GM23338 (cell line): ENCODE data around the gene ITSN2. TPM values are rescaled to one million over a fixed set of nuclear protein-coding genes. Genes with fewer than 3 reads are reported as not detected.

Experiments used
- ATAC-seq: fragments of 200-7000 bp; cut with Tn5 transposase; 3 replicates; pipeline ENCODE4 v1.9.1; 2020
- DNase-seq: peaks from one replicate; pipeline ENCODE4 v3.0.0-alpha.2; 2015; ENCODE audit warnings: low spot score
- H2AFZ ChIP-seq: fragments of 200-600 bp; sonication (generic); 2 replicates; pipeline ENCODE4 v1.8.0; 2016; ENCODE audit warnings: antibody characterized with exemption, mild to moderate bottlenecking, moderate library complexity
- H3F3A ChIP-seq: fragments of 200-600 bp; sonication (generic); replicated peaks from 2 replicates; pipeline ENCODE4 v1.8.0; 2017; ENCODE audit warnings: antibody characterized with exemption, mixed run types, low read depth
- H3K27ac ChIP-seq: fragments of 200-600 bp; sonication (generic); 2 replicates; pipeline ENCODE4 v1.6.1; 2016; ENCODE audit warnings: low read depth
- H3K27me3 ChIP-seq: fragments of 200-600 bp; sonication (generic); 2 replicates; pipeline ENCODE4 v1.8.0; 2016; ENCODE audit warnings: mild to moderate bottlenecking, mixed run types, moderate library complexity; ENCODE audit not compliant: insufficient read depth
- H3K36me3 ChIP-seq: fragments of 200-600 bp; sonication (generic); 2 replicates; pipeline ENCODE4 v1.8.0; 2016; ENCODE audit warnings: mild to moderate bottlenecking; ENCODE audit not compliant: insufficient read depth
- H3K4me1 ChIP-seq: fragments of 200-600 bp; sonication (generic); 2 replicates; pipeline ENCODE4 v1.8.0; 2016; ENCODE audit warnings: mild to moderate bottlenecking, moderate library complexity; ENCODE audit not compliant: insufficient read depth
- H3K4me2 ChIP-seq: fragments of 200-600 bp; sonication (generic); 2 replicates; pipeline ENCODE4 v1.7.1; 2017; ENCODE audit warnings: mixed run types
- H3K4me3 ChIP-seq: fragments of 200-600 bp; sonication (generic); 2 replicates; pipeline ENCODE4 v1.6.1; 2016; ENCODE audit warnings: mixed run types
- H3K79me2 ChIP-seq: fragments of 200-600 bp; sonication (generic); replicated peaks from 2 replicates; pipeline ENCODE4 v1.8.0; 2017; ENCODE audit warnings: mild to moderate bottlenecking; ENCODE audit not compliant: insufficient read depth
- H3K9me2 ChIP-seq: fragments of 200-600 bp; sonication (generic); 2 replicates; pipeline ENCODE4 v1.8.0; 2017; ENCODE audit not compliant: insufficient read depth
- H4K20me1 ChIP-seq: fragments of 200-600 bp; sonication (generic); replicated peaks from 2 replicates; pipeline ENCODE4 v1.8.0; 2017; ENCODE audit warnings: mild to moderate bottlenecking; ENCODE audit not compliant: insufficient read depth
- H3K27ac Mint-ChIP-seq: 2 replicates; pipeline ENCODE4 v1.8.0; 2020; ENCODE audit warnings: inconsistent platforms, mild to moderate bottlenecking, moderate library complexity, mixed read lengths
- H3K27me3 Mint-ChIP-seq: 3 replicates; pipeline ENCODE4 v1.8.0; 2022; ENCODE audit warnings: low read depth, mild to moderate bottlenecking, moderate library complexity, mixed read lengths, inconsistent platforms; ENCODE audit not compliant: insufficient read depth, poor library complexity
- H3K36me3 Mint-ChIP-seq: 3 replicates; pipeline ENCODE4 v1.8.0; 2021; ENCODE audit warnings: low read depth, mild to moderate bottlenecking, inconsistent platforms, moderate library complexity, mixed read lengths
- H3K4me1 Mint-ChIP-seq: 3 replicates; pipeline ENCODE4 v1.8.0; 2020; ENCODE audit warnings: mild to moderate bottlenecking, inconsistent platforms, mixed read lengths
- H3K4me3 Mint-ChIP-seq: 3 replicates; pipeline ENCODE4 v1.8.0; 2021; ENCODE audit warnings: moderate library complexity, mild to moderate bottlenecking, inconsistent platforms, mixed read lengths
- H3K9me3 Mint-ChIP-seq: 3 replicates; pipeline ENCODE4 v1.8.0; 2020; ENCODE audit warnings: moderate library complexity, mild to moderate bottlenecking, inconsistent platforms, mixed read lengths
- CREB1 ChIP-seq: fragments of 250-450 bp; sonication (Bioruptor Pico); IDR thresholded peaks from 2 replicates; pipeline ENCODE4 v1.5.0; 2020; ENCODE audit warnings: low read depth, mild to moderate bottlenecking, moderate library complexity
- CTCF ChIP-seq, 2 experiments: fragments of 200-600 bp in 1 of 2; sonication (generic) in 1 of 2; conservative IDR thresholded peaks; 2 replicates each; pipeline versions ENCODE4 v1.5.1 to v1.6.1; 2016 to 2017; ENCODE audit warnings: antibody characterized with exemption in 2 of 2, low read depth in 2 of 2, mild to moderate bottlenecking in 2 of 2, moderate library complexity in 1 of 2
- ETS1 ChIP-seq: IDR thresholded peaks from 2 replicates; pipeline ENCODE4 v1.6.1; 2016; ENCODE audit warnings: antibody characterized with exemption
- EZH2 ChIP-seq: fragments of 200-600 bp; sonication (generic); IDR thresholded peaks from one replicate; pipeline ENCODE4 v1.8.0; 2017; ENCODE audit warnings: antibody characterized with exemption, mild to moderate bottlenecking, low read depth; ENCODE audit not compliant: unreplicated experiment
- EZH2phosphoT487 ChIP-seq: fragments of 200-600 bp; sonication (generic); IDR thresholded peaks from one replicate; pipeline ENCODE4 v1.8.1; 2018; ENCODE audit warnings: antibody characterized with exemption; ENCODE audit not compliant: unreplicated experiment
- JUNB ChIP-seq: IDR thresholded peaks from one replicate; pipeline ENCODE4 v1.6.1; 2016; ENCODE audit warnings: antibody characterized with exemption; ENCODE audit not compliant: unreplicated experiment
- NANOG ChIP-seq: IDR thresholded peaks from 2 replicates; pipeline ENCODE4 v1.6.1; 2016; ENCODE audit warnings: antibody characterized with exemption, borderline replicate concordance
- POLR2AphosphoS5 ChIP-seq: IDR thresholded peaks from 2 replicates; pipeline ENCODE4 v1.6.1; 2016; ENCODE audit warnings: antibody characterized with exemption, low read depth
- REST ChIP-seq: IDR thresholded peaks from one replicate; pipeline ENCODE4 v1.6.1; 2018; ENCODE audit warnings: antibody characterized with exemption; ENCODE audit not compliant: unreplicated experiment
- STAT1 ChIP-seq: IDR thresholded peaks from one replicate; pipeline ENCODE4 v1.6.1; 2016; ENCODE audit warnings: antibody characterized with exemption; ENCODE audit not compliant: unreplicated experiment
- ZNF114 ChIP-seq: fragments of 250-450 bp; sonication (Bioruptor Pico); IDR thresholded peaks from 2 replicates; pipeline ENCODE4 v1.5.0; 2020; ENCODE audit warnings: mild to moderate bottlenecking, moderate library complexity
- ZNF331 ChIP-seq: fragments of 250-450 bp; sonication (Bioruptor Pico); IDR thresholded peaks from 2 replicates; pipeline ENCODE4 v1.5.0; 2020; ENCODE audit warnings: low read depth, mild to moderate bottlenecking, moderate library complexity
- polyA plus RNA-seq: library from polyadenylated mRNA; unstranded; fragments of >200 nt; fragmentation: Nextera tagmentation; extraction: Ambion mirVana; gene quantifications from 2 replicates; pipeline ENCODE4 v1.2.1, GENCODE V29; 2016
- total RNA-seq: library from RNA; depleted of rRNA; stranded (reverse); fragments of >200 nt; shearing (Covaris generic); gene quantifications from 2 replicates; pipeline ENCODE4 v1.2.3, GENCODE V29; 2014
- TF ChIP-seq, protein P1 (sequence below): fragments of 250-450 bp; sonication (Bioruptor Pico); IDR thresholded peaks from 2 replicates; pipeline ENCODE4 v1.5.0; 2020; ENCODE audit warnings: mild to moderate bottlenecking, moderate library complexity

The ITSN2 gene
- total and polyA plus RNA-seq, 2 experiments from 2014 or later, result 17.1 to 17.8 TPM

DNA sequence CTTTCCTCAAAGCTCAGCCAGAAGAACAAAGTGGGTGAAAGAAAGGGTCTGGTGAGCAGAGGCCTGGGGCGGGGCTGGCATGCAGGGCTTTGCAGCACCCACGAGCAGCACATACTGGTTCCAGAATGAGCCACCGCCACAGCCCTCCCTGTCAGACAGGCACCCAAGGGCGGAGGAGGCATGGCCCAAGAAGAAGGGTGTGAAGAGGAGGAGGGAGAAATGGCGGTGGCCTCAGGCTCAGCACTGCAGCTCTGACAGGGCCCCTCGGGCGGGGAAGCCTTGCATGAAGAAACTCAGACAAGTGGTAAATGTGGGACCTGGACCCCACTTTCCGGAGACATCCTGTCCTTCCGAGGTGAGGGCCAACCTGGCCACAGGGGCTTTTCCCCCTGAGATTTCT lies 169.8 kb downstream of the ITSN2 start:
- peaks cover 7% of the 10 kb centered on the region for H3K27me3 Mint-ChIP-seq

More for the DNA sequence above, 169.8 kb downstream of the ITSN2 start:
- Mint-ChIP-seq H3K36me3 (no peaks in the 10 kb centered on the region), H3K4me3 (no peak overlapping the region), H3K4me1 (no peaks in the 10 kb centered on the region), H3K9me3 (no peaks in the 10 kb centered on the region; the same call in 1 of the 3 replicates), H3K27ac (no peak overlapping the region)
- Histone ChIP-seq H3K4me1 (no peaks in the 10 kb centered on the region), H3K36me3 (no peaks in the 10 kb centered on the region), H4K20me1 (no peaks in the 10 kb centered on the region), H3K27ac (no peak overlapping the region), H3K4me2 (no peak overlapping the region), H3K79me2 (no peaks in the 10 kb centered on the region), H3F3A (no peaks in the 10 kb centered on the region), H2AFZ (peak overlapping the region; percentile 83), H3K27me3 (no peaks in the 10 kb centered on the region), H3K4me3 (no peak overlapping the region), H3K9me2 (no peaks in the 10 kb centered on the region; the same call in 1 of the 2 replicates)
- TF ChIP-seq, protein P1, sequence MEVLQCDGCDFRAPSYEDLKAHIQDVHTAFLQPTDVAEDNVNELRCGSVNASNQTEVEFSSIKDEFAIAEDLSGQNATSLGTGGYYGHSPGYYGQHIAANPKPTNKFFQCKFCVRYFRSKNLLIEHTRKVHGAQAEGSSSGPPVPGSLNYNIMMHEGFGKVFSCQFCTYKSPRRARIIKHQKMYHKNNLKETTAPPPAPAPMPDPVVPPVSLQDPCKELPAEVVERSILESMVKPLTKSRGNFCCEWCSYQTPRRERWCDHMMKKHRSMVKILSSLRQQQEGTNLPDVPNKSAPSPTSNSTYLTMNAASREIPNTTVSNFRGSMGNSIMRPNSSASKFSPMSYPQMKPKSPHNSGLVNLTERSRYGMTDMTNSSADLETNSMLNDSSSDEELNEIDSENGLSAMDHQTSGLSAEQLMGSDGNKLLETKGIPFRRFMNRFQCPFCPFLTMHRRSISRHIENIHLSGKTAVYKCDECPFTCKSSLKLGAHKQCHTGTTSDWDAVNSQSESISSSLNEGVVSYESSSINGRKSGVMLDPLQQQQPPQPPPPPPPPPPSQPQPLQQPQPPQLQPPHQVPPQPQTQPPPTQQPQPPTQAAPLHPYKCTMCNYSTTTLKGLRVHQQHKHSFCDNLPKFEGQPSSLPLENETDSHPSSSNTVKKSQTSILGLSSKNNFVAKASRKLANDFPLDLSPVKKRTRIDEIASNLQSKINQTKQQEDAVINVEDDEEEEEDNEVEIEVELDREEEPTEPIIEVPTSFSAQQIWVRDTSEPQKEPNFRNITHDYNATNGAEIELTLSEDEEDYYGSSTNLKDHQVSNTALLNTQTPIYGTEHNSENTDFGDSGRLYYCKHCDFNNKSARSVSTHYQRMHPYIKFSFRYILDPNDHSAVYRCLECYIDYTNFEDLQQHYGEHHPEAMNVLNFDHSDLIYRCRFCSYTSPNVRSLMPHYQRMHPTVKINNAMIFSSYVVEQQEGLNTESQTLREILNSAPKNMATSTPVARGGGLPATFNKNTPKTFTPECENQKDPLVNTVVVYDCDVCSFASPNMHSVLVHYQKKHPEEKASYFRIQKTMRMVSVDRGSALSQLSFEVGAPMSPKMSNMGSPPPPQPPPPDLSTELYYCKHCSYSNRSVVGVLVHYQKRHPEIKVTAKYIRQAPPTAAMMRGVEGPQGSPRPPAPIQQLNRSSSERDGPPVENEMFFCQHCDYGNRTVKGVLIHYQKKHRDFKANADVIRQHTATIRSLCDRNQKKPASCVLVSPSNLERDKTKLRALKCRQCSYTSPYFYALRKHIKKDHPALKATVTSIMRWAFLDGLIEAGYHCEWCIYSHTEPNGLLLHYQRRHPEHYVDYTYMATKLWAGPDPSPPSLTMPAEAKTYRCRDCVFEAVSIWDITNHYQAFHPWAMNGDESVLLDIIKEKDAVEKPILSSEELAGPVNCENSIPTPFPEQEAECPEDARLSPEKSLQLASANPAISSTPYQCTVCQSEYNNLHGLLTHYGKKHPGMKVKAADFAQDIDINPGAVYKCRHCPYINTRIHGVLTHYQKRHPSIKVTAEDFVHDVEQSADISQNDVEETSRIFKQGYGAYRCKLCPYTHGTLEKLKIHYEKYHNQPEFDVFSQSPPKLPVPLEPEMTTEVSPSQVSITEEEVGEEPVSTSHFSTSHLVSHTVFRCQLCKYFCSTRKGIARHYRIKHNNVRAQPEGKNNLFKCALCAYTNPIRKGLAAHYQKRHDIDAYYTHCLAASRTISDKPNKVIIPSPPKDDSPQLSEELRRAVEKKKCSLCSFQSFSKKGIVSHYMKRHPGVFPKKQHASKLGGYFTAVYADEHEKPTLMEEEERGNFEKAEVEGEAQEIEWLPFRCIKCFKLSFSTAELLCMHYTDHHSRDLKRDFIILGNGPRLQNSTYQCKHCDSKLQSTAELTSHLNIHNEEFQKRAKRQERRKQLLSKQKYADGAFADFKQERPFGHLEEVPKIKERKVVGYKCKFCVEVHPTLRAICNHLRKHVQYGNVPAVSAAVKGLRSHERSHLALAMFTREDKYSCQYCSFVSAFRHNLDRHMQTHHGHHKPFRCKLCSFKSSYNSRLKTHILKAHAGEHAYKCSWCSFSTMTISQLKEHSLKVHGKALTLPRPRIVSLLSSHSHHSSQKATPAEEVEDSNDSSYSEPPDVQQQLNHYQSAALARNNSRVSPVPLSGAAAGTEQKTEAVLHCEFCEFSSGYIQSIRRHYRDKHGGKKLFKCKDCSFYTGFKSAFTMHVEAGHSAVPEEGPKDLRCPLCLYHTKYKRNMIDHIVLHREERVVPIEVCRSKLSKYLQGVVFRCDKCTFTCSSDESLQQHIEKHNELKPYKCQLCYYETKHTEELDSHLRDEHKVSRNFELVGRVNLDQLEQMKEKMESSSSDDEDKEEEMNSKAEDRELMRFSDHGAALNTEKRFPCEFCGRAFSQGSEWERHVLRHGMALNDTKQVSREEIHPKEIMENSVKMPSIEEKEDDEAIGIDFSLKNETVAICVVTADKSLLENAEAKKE (CRISPR knock-in tag), result no peak
- no peak for TF ChIP-seq EZH2
- TF ChIP-seq EZH2phosphoT487, result no peak
- TF ChIP-seq ZNF114 (CRISPR knock-in tag), result no peak
- no peak for TF ChIP-seq STAT1
- no peak for TF ChIP-seq ZNF331 (CRISPR knock-in tag)
- TF ChIP-seq JUNB, result no peak
- no peak for TF ChIP-seq NANOG
- TF ChIP-seq REST, result no peak
- TF ChIP-seq CREB1 (CRISPR knock-in tag), result no peak
- TF ChIP-seq ETS1, result no peak
- TF ChIP-seq CTCF (conservative IDR thresholded peaks at IDR 0.05; ENCODE audit: low read depth in 2 of 2), result no peak
- no peak for TF ChIP-seq POLR2AphosphoS5
- ATAC-seq (no peak), DNase-seq (no peak)
